Adrenal gland (tissue), 5 donors: ENCODE measurements around the gene SMIM35.

ENCODE experiments used
- POLR2A ChIP-seq, 2 donors: fragments of 450-650 bp; IDR thresholded peaks; one replicate each; pipeline ENCODE4 v1.6.1; 2017; ENCODE audit warnings: antibody characterized with exemption in 2 of 2, mild to moderate bottlenecking in 2 of 2, moderate library complexity in 1 of 2
- TF ChIP-seq, protein P1 (sequence below), 6 experiments: fragments of 450-650 bp in 4 of 6; fragments of 200-600 bp in 2 of 6; sonication (generic) in 1 of 6; IDR thresholded peaks; 1 replicate in 5 of 6; 2 replicates in 1 of 6; pipeline versions ENCODE4 v1.5.1 to v1.8.0; 2016 to 2021; ENCODE audit warnings: antibody characterized with exemption in 6 of 6, mild to moderate bottlenecking in 2 of 6, moderate library complexity in 1 of 6
- donor health status: DM: no; HTN: no; CAD: no.

DNA sequence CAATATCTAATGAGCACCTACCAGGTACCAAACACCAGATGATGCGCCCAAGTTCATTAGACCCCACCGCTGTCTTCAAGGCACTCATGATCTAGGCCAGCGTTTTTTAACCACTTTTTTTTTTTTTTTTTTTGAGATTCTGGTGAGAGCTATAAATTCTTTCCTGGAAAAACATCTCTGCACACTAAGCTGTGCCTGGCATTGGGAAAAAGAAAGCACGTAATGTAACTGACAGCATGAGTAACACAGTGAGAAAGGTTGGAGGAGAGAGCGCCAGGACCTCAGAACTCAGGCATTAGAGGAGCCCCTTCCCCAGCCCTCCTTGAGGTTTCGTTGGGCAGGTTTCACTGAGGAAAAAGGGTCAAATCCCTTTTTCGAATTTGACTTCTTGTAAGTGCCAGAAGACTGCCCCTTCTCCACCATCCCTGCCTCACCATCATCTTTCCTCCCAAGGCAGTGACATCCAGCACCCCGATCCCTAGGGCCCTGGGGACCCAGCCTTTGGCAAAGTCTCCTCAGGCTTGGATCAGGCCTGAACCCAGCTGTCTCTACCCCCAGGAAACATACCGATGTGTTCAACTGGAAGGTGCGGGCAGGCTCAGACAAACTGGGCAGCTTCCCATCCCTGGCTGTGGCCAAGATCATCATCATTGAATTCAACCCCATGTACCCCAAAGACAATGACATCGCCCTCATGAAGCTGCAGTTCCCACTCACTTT, 26.1 kb upstream of the SMIM35 start:
- TF ChIP-seq, protein P1, sequence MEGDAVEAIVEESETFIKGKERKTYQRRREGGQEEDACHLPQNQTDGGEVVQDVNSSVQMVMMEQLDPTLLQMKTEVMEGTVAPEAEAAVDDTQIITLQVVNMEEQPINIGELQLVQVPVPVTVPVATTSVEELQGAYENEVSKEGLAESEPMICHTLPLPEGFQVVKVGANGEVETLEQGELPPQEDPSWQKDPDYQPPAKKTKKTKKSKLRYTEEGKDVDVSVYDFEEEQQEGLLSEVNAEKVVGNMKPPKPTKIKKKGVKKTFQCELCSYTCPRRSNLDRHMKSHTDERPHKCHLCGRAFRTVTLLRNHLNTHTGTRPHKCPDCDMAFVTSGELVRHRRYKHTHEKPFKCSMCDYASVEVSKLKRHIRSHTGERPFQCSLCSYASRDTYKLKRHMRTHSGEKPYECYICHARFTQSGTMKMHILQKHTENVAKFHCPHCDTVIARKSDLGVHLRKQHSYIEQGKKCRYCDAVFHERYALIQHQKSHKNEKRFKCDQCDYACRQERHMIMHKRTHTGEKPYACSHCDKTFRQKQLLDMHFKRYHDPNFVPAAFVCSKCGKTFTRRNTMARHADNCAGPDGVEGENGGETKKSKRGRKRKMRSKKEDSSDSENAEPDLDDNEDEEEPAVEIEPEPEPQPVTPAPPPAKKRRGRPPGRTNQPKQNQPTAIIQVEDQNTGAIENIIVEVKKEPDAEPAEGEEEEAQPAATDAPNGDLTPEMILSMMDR (IDR thresholded peaks at IDR 0.05), result no peak
- no peak for TF ChIP-seq POLR2A (IDR thresholded peaks at IDR 0.05)
